ENCODE measurements around the gene GOT1.

Gene GOT1

DNA sequence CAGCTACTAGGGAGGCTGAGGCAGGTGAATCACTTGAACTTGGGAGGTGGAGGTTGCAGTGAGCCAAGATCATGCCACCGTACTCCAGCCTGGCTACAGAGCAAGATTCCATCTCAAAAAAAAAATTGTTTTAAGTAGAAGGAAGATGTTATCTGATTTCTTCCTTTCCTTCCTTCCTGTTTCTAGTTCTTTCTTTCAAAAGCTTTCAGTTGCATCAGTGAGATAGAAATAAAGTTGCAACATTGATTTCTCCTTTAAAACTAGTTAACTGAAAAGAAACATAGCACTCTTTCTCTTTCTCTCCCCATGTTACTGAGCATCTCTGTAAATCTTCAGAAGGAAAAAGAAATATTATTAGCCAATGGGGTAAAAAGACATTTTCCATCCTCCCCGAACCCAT, 63.8 kb downstream of the GOT1 start:
- in situ Hi-C loops (cut with HindIII; ENCODE audit: low sequenced_read_pairs) = no loop called here

DNA sequence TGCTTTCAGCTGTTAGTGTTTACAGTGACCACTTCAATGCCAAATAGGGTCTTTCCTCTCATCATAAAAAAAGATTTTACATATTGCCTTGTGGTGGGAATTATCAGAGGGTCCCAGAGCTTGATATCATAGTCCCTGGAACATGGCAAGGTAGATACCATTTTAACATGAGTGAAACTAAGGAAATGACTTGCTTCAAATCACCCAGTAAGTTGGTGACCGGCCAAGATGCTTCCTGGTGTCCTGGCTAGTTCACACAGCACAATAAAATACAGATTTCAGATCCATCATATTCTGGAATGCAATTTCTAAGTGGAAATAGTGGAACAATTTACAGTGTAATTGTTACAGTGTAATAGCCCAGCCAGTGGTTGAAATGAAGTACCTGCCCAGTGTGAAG, 64.7 kb downstream of the GOT1 start:
- in situ Hi-C loops (cut with HindIII; ENCODE audit: low sequenced_read_pairs) = no loop called here

GRCh38 chr10:99365311-99365710, 65.1 kb downstream of the GOT1 start:
- in situ Hi-C loops (cut with HindIII; ENCODE audit: low sequenced_read_pairs) = no loop called here

DNA sequence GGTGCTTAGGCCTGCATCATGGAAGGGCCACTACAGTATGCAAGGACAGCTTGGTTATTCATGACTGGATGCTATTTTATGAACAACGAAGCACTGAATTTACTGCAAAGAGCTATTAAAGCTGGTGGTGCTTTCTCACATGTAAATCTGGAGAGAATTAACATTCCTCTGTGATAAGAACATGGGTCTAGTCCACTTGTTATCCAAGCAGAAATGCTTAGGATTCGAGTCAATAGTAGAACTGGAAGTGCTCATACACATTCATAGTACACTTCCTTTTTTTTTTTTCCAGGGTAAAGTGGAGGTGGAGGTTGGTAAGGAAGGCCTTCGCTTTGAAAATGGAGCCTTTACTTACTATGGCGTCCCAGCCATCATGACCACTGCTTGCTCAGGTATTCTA, 66.3 kb downstream of the GOT1 start:
- in situ Hi-C loops (cut with HindIII; ENCODE audit: low sequenced_read_pairs) = no loop called here

DNA sequence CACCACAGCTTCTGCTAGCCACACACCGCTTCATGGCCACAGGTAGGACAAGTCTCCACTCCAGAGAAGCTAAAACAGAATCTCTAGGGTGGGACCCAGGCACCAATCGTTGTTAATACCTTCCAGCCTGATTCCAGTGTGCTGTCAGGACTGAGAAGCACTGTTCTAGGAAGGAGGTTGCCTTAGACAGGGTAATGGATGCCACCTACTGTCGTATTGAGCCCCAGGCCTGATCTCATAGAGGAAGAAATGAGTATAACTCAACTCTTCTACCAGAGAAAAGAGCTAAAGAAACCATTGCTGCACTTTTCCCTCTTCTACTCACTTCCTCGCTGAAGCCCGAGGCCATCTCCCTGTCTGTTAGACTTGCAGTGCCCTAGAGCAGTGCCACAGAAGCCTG, 69.5 kb downstream of the GOT1 start:
- in situ Hi-C loops (cut with HindIII; ENCODE audit: low sequenced_read_pairs) = no loop called here

DNA sequence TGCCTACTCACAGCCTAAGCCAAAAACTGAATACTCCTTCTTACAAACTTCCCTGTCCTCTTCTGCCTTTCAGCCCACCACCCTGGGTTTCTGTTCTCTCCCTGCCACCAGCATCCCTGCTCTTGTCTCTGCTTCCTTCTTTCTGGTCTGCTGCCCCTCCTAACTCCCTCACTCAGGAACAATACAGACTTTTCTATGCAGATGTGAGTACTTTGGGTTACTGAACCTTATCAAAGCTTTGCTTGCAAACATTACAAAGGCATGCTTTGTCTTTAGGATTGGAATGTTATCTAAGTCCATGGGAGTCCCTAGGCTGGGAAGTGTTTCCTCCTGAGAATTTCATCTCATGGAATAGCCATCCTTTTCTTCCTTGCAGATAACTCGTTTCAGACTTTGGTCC, 72.3 kb downstream of the GOT1 start:
- in situ Hi-C loops (cut with HindIII; ENCODE audit: low sequenced_read_pairs) = no loop called here

DNA sequence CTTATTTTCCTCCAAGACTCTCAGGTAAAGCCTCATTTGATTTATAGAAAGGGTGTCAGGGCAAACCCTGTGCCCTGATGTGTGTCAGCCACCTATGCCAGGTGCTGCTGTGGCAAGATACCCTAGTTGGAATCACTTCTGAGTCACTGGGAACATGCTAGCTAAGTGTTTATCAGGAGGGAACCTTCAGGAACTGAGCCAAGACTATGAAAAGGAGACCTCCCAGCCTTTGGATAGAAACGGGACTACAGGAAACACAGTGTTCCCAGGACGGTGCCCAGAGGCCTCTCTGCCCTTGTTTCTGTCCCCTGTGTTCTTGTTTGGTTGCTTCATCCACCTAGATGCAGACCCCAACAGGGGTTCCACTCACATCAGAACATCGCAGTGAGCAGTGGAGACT, 72.7 kb downstream of the GOT1 start:
- in situ Hi-C loops (cut with HindIII; ENCODE audit: low sequenced_read_pairs) = no loop called here

GRCh38 chr10:99353182-99353581, 77.2 kb downstream of the GOT1 start:
- in situ Hi-C loops (cut with HindIII; ENCODE audit: low sequenced_read_pairs) = no loop called here

DNA sequence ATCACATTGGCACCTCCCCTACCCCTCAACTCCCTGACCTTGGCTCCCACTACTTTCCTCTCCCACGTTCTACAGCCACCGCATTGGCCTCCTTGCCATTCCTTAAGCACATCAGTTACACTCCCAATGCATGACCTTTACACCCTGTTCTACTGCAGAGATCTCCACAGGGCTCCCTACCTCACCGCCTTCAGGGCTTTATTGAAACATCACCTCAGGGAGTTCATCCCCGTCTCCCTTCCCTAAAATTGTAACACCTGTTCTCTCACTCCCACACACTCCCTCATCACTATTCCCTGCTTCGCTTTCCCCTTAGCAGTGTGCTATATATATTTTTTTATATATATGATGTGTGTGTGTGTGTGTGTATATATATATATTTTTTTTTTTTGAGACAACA, 82.8 kb downstream of the GOT1 start:
- in situ Hi-C loops (cut with HindIII; ENCODE audit: low sequenced_read_pairs) = no loop called here
